H1 (cell line): ENCODE results near the gene AIFM3. TPM values are rescaled to one million over a fixed set of nuclear protein-coding genes. Genes with fewer than 3 reads are reported as not detected.

Experiments used
- CTBP2 ChIP-seq: IDR thresholded peaks from 2 replicates; pipeline ENCODE4 v1.7.0; 2011; ENCODE audit warnings: borderline replicate concordance, mild to moderate bottlenecking, moderate library complexity, mixed read lengths, low read length; ENCODE audit not compliant: insufficient read depth, insufficient read length
- GABPA ChIP-seq: IDR thresholded peaks from 2 replicates; pipeline ENCODE4 v1.6.1; 2011; ENCODE audit warnings: mild to moderate bottlenecking, low read length, moderate library complexity, borderline replicate concordance; ENCODE audit not compliant: insufficient read depth
- PHF8 ChIP-seq: fragments of 200-600 bp; sonication (generic); conservative IDR thresholded peaks from 2 replicates; pipeline ENCODE4 v1.7.1; 2012; ENCODE audit warnings: low read depth, mild to moderate bottlenecking, inconsistent platforms, low read length, moderate library complexity
- polyA plus RNA-seq, 7 experiments: library from polyadenylated mRNA; depleted of rRNA in 3 of 7; stranded (reverse) in 5 of 7; unstranded in 2 of 7; fragments of >200 nt in 5 of 7; fragments of 200-250 nt in 2 of 7; gene quantifications; 1 replicate in 5 of 7; 2 replicates in 1 of 7; 4 replicates in 1 of 7; pipeline versions ENCODE4 v1.2.1 to v1.2.3, GENCODE V29; 2011 to 2013; ENCODE audit warnings: missing spikeins in 2 of 7, mixed read lengths in 2 of 7
- total RNA-seq: library from RNA; stranded (reverse); fragmentation: NEBNext Ultra II Directional; extraction: Animal tissue kit (Norgen Biotek cat#: 25700); gene quantifications from 2 replicates; pipeline ENCODE4 v1.2.1, GENCODE V29; 2021

The AIFM3 gene
- total and polyA plus RNA-seq, 2 of the 8 experiments (the other 6 are each of a cell fraction or from before 2014, with no cell fraction given): 0.86 to 1.4 TPM

- no peak for TF ChIP-seq GABPA
- no peak for TF ChIP-seq PHF8
- no peak for TF ChIP-seq CTBP2
Observed at GRCh38 chr22:21029486-21030025, 62.5 kb downstream of the AIFM3 start (continued).
